Mesendoderm (in vitro differentiated cells): ENCODE data around the gene GNAL.
"Not testable (repeated sequence)": the region's sequence is repeated elsewhere in the genome, so short reads cannot be mapped to it uniquely, and the experiment has no call there.

Source experiments
- DNase-seq: peaks from one replicate; pipeline ENCODE4 v3.0.0; 2013
- H2AK5ac ChIP-seq: 2 replicates; pipeline ENCODE4 v1.6.1; 2013; ENCODE audit warnings: low read length, inconsistent platforms
- H2BK120ac ChIP-seq: 2 replicates; pipeline ENCODE4 v1.6.1; 2013; ENCODE audit warnings: low read depth, mild to moderate bottlenecking, low read length, moderate library complexity, mixed read lengths
- H2BK15ac ChIP-seq: replicated peaks from 2 replicates; pipeline ENCODE4 v1.6.1; 2013; ENCODE audit warnings: low read depth, mild to moderate bottlenecking, moderate library complexity
- H2BK5ac ChIP-seq: 2 replicates; pipeline ENCODE4 v1.6.1; 2013; ENCODE audit warnings: low read length, inconsistent platforms
- H3K18ac ChIP-seq: 2 replicates; pipeline ENCODE4 v1.6.1; 2013; ENCODE audit warnings: mild to moderate bottlenecking, low read length, mixed read lengths
- H3K23ac ChIP-seq: one replicate; pipeline ENCODE4 v1.6.1; 2013; ENCODE audit warnings: low read length
- H3K27ac ChIP-seq: 2 replicates; pipeline ENCODE4 v1.5.1; 2013; ENCODE audit warnings: low read depth, mild to moderate bottlenecking, inconsistent platforms, low read length, moderate library complexity
- H3K27me3 ChIP-seq: 2 replicates; pipeline ENCODE4 v1.6.1; 2013; ENCODE audit warnings: low read length, control low read depth, mild to moderate bottlenecking, inconsistent platforms; ENCODE audit not compliant: insufficient read depth, poor library complexity
- H3K36me3 ChIP-seq: 2 replicates; pipeline ENCODE4 v1.6.1; 2013; ENCODE audit warnings: low read length, inconsistent platforms; ENCODE audit not compliant: control insufficient read depth, insufficient read depth
- H3K4ac ChIP-seq: one replicate; pipeline ENCODE4 v1.6.1; 2013; ENCODE audit warnings: low read depth, mild to moderate bottlenecking, low read length, moderate library complexity
- H3K4me1 ChIP-seq: 2 replicates; pipeline ENCODE4 v1.6.1; 2013; ENCODE audit warnings: low read depth, low read length, inconsistent platforms; ENCODE audit not compliant: control insufficient read depth
- H3K4me2 ChIP-seq: 2 replicates; pipeline ENCODE4 v1.6.1; 2013; ENCODE audit warnings: low read length
- H3K4me3 ChIP-seq: 2 replicates; pipeline ENCODE4 v1.5.1; 2013; ENCODE audit warnings: mild to moderate bottlenecking, low read length
- H3K56ac ChIP-seq: one replicate; pipeline ENCODE4 v1.6.1; 2013; ENCODE audit warnings: low read length
- H3K79me1 ChIP-seq: 2 replicates; pipeline ENCODE4 v1.6.1; 2013; ENCODE audit warnings: low read length, inconsistent platforms
- H3K79me2 ChIP-seq: 2 replicates; pipeline ENCODE4 v1.6.1; 2013; ENCODE audit warnings: mild to moderate bottlenecking, low read length; ENCODE audit not compliant: control insufficient read depth, insufficient read depth
- H3K9ac ChIP-seq: 2 replicates; pipeline ENCODE4 v1.6.1; 2013; ENCODE audit warnings: low read length, inconsistent platforms
- H4K5ac ChIP-seq: one replicate; pipeline ENCODE4 v1.6.1; 2013; ENCODE audit warnings: low read length
- H4K8ac ChIP-seq: one replicate; pipeline ENCODE4 v1.6.1; 2013; ENCODE audit warnings: low read depth, mild to moderate bottlenecking, control low read depth, low read length, moderate library complexity
- WGBS: extraction: QIAGEN DNeasy Blood & Tissue Kit; methylation state at CpG from one replicate; pipeline ENCODE4 v1.1.7; 2013; ENCODE audit warnings: low lambda C conversion rate, missing lambda C conversion rate; ENCODE audit not compliant: insufficient coverage; ENCODE audit errors: extremely low coverage; 5-methylcytosine and 5-hydroxymethylcytosine counted together

Gene GNAL

DNA sequence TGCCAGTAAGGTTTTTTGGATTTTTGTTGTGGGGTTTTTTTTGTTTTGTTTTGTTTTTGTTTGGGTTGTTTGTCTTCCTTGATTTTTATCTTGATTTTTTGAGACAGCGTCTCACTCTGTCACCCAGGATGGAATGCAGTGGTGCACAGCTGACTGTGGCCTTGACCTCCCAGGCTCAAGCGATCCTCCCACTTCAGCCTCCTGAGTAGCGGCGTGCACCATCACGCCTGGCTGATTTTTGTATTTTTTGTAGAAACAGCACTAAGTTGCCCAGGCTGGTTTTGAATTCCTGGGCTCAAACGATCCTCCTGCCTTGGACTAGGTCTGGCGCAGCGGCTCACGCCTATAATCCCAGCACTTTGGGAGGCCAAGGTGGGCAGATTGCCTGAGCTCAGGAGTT lies 202.7 kb downstream of the GNAL start:
- Histone ChIP-seq H2AK5ac (no peak overlapping the region), H3K23ac (no peak overlapping the region), H4K5ac (no peak overlapping the region), H3K4ac (no peak overlapping the region), H3K36me3 (no peaks in the 10 kb centered on the region), H3K18ac (no peak overlapping the region), H3K27me3 (no peaks in the 10 kb centered on the region), H2BK5ac (no peak overlapping the region), H4K8ac (no peak overlapping the region), H3K4me1 (no peaks in the 10 kb centered on the region), H3K56ac (no peak overlapping the region), H3K79me1 (no peaks in the 10 kb centered on the region), H2BK120ac (no peak overlapping the region), H3K79me2 (no peaks in the 10 kb centered on the region), H3K4me3 (no peak overlapping the region), H3K27ac (peak overlapping the region; percentile 28), H3K9ac (no peak overlapping the region), H2BK15ac (no peak overlapping the region), H3K4me2 (no peak overlapping the region)
- no CpG with 5 or more reads among the region's 9 CpGs for WGBS
- no peak for DNase-seq

DNA sequence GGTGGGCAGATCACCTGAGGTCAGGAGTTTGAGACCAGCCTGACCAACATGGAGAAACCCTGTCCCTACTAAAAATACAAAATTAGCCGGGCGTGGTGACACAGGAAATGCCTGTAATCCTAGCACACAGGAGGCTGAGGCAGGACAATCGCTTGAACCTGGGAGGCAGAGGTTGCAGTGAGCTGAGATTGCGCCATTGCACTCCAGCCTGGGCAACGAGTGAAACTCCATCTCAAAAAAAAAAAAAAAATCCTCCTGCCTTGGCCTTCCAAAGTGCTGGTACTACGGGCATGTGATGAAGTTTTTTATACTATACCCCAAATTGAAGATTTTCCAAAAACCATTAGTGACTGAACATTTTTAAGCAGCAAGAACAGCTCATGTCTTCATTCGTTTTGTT lies 203.4 kb downstream of the GNAL start:
- WGBS = no CpG with 5 or more reads among the region's 7 CpGs
- H2AK5ac ChIP-seq, H3K27me3 ChIP-seq, DNase-seq, H3K4me1 ChIP-seq, H3K9ac ChIP-seq, H3K18ac ChIP-seq, H3K79me1 ChIP-seq, H4K5ac ChIP-seq, H3K4ac ChIP-seq, H3K79me2 ChIP-seq, H4K8ac ChIP-seq, H2BK120ac ChIP-seq, H2BK5ac ChIP-seq, H2BK15ac ChIP-seq, H3K27ac ChIP-seq, H3K23ac ChIP-seq, H3K4me2 ChIP-seq, H3K36me3 ChIP-seq, H3K56ac ChIP-seq, H3K4me3 ChIP-seq: not testable (repeated sequence)

DNA sequence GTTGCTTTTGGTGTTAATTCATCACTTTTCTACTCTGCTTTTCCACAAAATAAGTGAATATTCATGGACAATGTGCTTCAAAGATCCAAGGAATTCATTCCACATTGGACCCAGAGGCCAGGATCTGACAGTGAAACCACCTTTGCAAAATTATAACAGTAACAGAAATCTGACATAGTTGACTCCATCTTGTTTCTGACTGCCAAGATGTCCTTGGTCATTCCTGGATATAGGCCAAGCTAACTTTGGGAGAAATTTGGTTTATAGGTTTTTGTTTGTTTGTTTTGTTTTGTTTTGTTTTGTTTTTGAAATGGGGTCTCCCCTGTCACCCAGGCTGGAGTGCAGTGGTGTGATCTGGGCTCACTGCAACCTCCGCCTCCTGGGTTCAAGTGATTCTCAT lies 208.7 kb downstream of the GNAL start:
- Histone ChIP-seq H3K36me3 (no peaks in the 10 kb centered on the region), H4K8ac (no peak overlapping the region), H3K4me2 (no peak overlapping the region), H3K18ac (no peak overlapping the region), H2BK120ac (no peak overlapping the region), H3K9ac (no peak overlapping the region), H2BK5ac (no peak overlapping the region), H3K56ac (no peak overlapping the region), H3K23ac (no peak overlapping the region), H3K79me2 (no peaks in the 10 kb centered on the region), H3K79me1 (no peaks in the 10 kb centered on the region), H3K27me3 (no peaks in the 10 kb centered on the region), H2BK15ac (no peak overlapping the region), H3K4ac (no peak overlapping the region), H3K4me1 (peaks cover 7% of the 10 kb centered on the region), H2AK5ac (no peak overlapping the region), H3K27ac (no peak overlapping the region), H3K4me3 (no peak overlapping the region), H4K5ac (no peak overlapping the region)
- no peak for DNase-seq
- no CpG with 5 or more reads among the region's 1 CpG for WGBS

DNA sequence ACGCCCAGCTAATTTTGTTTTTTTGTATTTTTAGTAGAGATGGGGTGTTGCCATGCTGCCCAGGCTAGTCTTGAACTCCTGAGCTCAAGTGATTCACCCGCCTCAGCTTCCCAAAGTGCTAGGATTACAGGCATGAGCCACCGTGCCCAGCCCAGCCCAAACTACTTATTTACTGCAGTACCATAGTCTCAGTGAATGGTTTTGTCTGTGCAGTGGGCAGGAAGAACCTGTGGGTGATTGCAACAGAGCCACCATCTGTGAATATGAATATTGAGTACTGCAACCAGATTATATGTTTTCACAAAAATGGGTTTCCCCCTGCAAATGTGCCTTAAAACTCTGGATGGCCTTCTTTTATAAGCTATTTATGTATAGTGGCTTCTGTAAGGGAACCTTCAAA lies 210.0 kb downstream of the GNAL start:
- no CpG with 5 or more reads among the region's 3 CpGs for WGBS

GRCh38 chr18:11901826-11902438 lies 212.9 kb downstream of the GNAL start:
- no peak overlapping the region for H3K4me3 ChIP-seq
- H4K5ac ChIP-seq = no peak overlapping the region
- no peak for DNase-seq
- H2BK5ac ChIP-seq = no peak overlapping the region
- no peak overlapping the region for H2BK15ac ChIP-seq
- no peak overlapping the region for H3K4me2 ChIP-seq
- no peak overlapping the region for H3K23ac ChIP-seq
- H3K27me3 ChIP-seq = no peaks in the 10 kb centered on the region
- no peak overlapping the region for H2BK120ac ChIP-seq
- H3K79me2 ChIP-seq = no peaks in the 10 kb centered on the region
- no peaks in the 10 kb centered on the region for H3K36me3 ChIP-seq
- peak overlapping the region; percentile 56 for H3K56ac ChIP-seq
- no peak overlapping the region for H3K27ac ChIP-seq
- no peak overlapping the region for H3K9ac ChIP-seq
- H3K79me1 ChIP-seq = no peaks in the 10 kb centered on the region
- H4K8ac ChIP-seq = no peak overlapping the region
- no peak overlapping the region for H3K18ac ChIP-seq
- no CpG with 5 or more reads among the region's 5 CpGs for WGBS
- no peak overlapping the region for H3K4ac ChIP-seq
- peaks cover 13% of the 10 kb centered on the region for H3K4me1 ChIP-seq
- H2AK5ac ChIP-seq = no peak overlapping the region

More for the DNA sequence above, 210.0 kb downstream of the GNAL start:
- Histone ChIP-seq H3K56ac (no peak overlapping the region), H3K79me2 (no peaks in the 10 kb centered on the region), H3K79me1 (no peaks in the 10 kb centered on the region), H2BK120ac (no peak overlapping the region), H3K36me3 (no peaks in the 10 kb centered on the region), H3K4me1 (peaks cover 11% of the 10 kb centered on the region), H3K4me2 (no peak overlapping the region), H2BK5ac (no peak overlapping the region), H3K27me3 (no peaks in the 10 kb centered on the region), H3K4ac (no peak overlapping the region), H2BK15ac (no peak overlapping the region), H4K8ac (no peak overlapping the region), H3K23ac (no peak overlapping the region), H4K5ac (no peak overlapping the region), H3K4me3 (no peak overlapping the region), H3K9ac (no peak overlapping the region), H2AK5ac (no peak overlapping the region), H3K27ac (no peak overlapping the region), H3K18ac (no peak overlapping the region)
- DNase-seq = no peak
